Stimulated activated CD4-positive, alpha-beta T cell treated with anti-CD3 and anti-CD28 coated beads, TNF-alpha, amount 100 ng/mL, for 24 hours (primary cell): Measurements from ENCODE around the gene COMMD1.
"Not testable (repeated sequence)": the region's sequence is repeated elsewhere in the genome, so short reads cannot be mapped to it uniquely, and the experiment has no call there.

Experiments used
- DNase-seq, 3 experiments: peaks; one replicate each; pipeline ENCODE4 v3.0.0-alpha.2; 2020; ENCODE audit warnings: low read depth in 3 of 3

The COMMD1 gene

GRCh38 chr2:61905372-61906185 is at the start of gene COMMD1:
TSS of gene COMMD1 (plus strand) at chr2:61905674. CDS start at chr2:61905679, 5 bp downstream.
- peak; percentile 68 to 84 (median 73) for DNase-seq

- DNase-seq = no peak
Observed at GRCh38 chr2:61857224-61857623, 48.2 kb upstream of the COMMD1 start.

- DNase-seq = no peak
Observed at GRCh38 chr2:61862085-61862484, 43.4 kb upstream of the COMMD1 start.

- not testable (repeated sequence) for DNase-seq
Observed at GRCh38 chr2:61866482-61867089, 38.9 kb upstream of the COMMD1 start.

GRCh38 chr2:61876400-61876799 is 29.1 kb upstream of the COMMD1 start:
- DNase-seq = no peak

GRCh38 chr2:61877571-61878245 is 27.8 kb upstream of the COMMD1 start:
- no peak for DNase-seq

GRCh38 chr2:61878761-61879160 is 26.7 kb upstream of the COMMD1 start:
- DNase-seq = no peak

- DNase-seq = not testable (repeated sequence)
Observed at GRCh38 chr2:61879351-61879750, 26.1 kb upstream of the COMMD1 start.

GRCh38 chr2:61882850-61883249 is 22.6 kb upstream of the COMMD1 start:
- DNase-seq = no peak

GRCh38 chr2:61885896-61886603 is 19.4 kb upstream of the COMMD1 start:
- DNase-seq = no peak

- peak in 1 of 3 experiments; percentile 23 for DNase-seq
Observed at GRCh38 chr2:61887717-61888266, 17.7 kb upstream of the COMMD1 start.

GRCh38 chr2:61888267-61889055 is 17.0 kb upstream of the COMMD1 start, which contains the start of gene CCT4:
TSS of gene CCT4 (minus strand) at chr2:61888656. CDS start at chr2:61888507, 149 bp downstream.
- peak; percentile 78 to 85 (median 82) for DNase-seq

GRCh38 chr2:61898810-61899209 is 6.7 kb upstream of the COMMD1 start:
- no peak for DNase-seq

GRCh38 chr2:61900281-61900680 is 5.2 kb upstream of the COMMD1 start:
- DNase-seq = no peak

- DNase-seq = no peak
Observed at GRCh38 chr2:61906186-61906470, 654 bp downstream of the COMMD1 start.

- DNase-seq = no peak
Observed at GRCh38 chr2:61909116-61909515, 3.6 kb downstream of the COMMD1 start.

- DNase-seq = no peak
Observed at GRCh38 chr2:61910603-61911002, 5.1 kb downstream of the COMMD1 start.

GRCh38 chr2:61911510-61911909 is 6.0 kb downstream of the COMMD1 start:
- DNase-seq = no peak

GRCh38 chr2:61914794-61915193 is 9.3 kb downstream of the COMMD1 start:
- DNase-seq = not testable (repeated sequence)

- DNase-seq = no peak
Observed at GRCh38 chr2:61920548-61920947, 15.1 kb downstream of the COMMD1 start.

- DNase-seq = no peak
Observed at GRCh38 chr2:61922714-61923113, 17.2 kb downstream of the COMMD1 start.
